Left lung (tissue), 10 donors: ENCODE results near the gene FILIP1L. TPM values are rescaled to one million over a fixed set of nuclear protein-coding genes. Genes with fewer than 3 reads are reported as not detected.

Experiments
- ATAC-seq: fragments of 200-7000 bp; cut with Tn5 transposase; one replicate; pipeline ENCODE4 v1.9.1; 2020; ENCODE audit warnings: moderate library complexity
- DNase-seq, 4 donors: peaks; one replicate each; pipeline ENCODE4 v3.0.0-alpha.2; 2013 to 2020
- H3K27ac ChIP-seq, 2 donors: fragments of 200-600 bp; sonication (generic) in 1 of 2; one replicate each; pipeline versions ENCODE4 v1.5.0 to v1.8.0; 2020 to 2021
- H3K27me3 ChIP-seq, 2 donors: fragments of 200-600 bp; sonication (generic) in 1 of 2; one replicate each; pipeline versions ENCODE4 v1.5.0 to v1.8.0; 2020 to 2021
- H3K36me3 ChIP-seq, 2 donors: fragments of 200-600 bp; sonication (generic) in 1 of 2; one replicate each; pipeline versions ENCODE4 v1.5.0 to v1.8.0; 2020 to 2021
- H3K4me1 ChIP-seq, 2 donors: fragments of 200-600 bp; one replicate each; pipeline ENCODE4 v1.8.0; 2021
- H3K4me3 ChIP-seq, 2 donors: fragments of 200-600 bp; sonication (generic) in 1 of 2; one replicate each; pipeline versions ENCODE4 v1.5.0 to v1.8.0; 2020 to 2021; ENCODE audit warnings: mild to moderate bottlenecking in 1 of 2
- H3K9me3 ChIP-seq, 2 donors: fragments of 200-600 bp; sonication (generic) in 1 of 2; one replicate each; pipeline versions ENCODE4 v1.5.0 to v1.8.0; 2020 to 2021
- CTCF ChIP-seq, 2 donors: fragments of 200-600 bp; sonication (generic) in 1 of 2; IDR thresholded peaks; one replicate each; pipeline versions ENCODE4 v1.5.0 to v1.8.0; 2021; ENCODE audit warnings: antibody characterized with exemption in 2 of 2
- intact Hi-C, 2 donors: fragments of 100-400 bp; cut with DNase I; formaldehyde crosslinking; loops; one replicate each; pipeline versions ENCODE4 v1.11.2 to v1.14.2; 2022
- polyA plus RNA-seq, 6 donors: library from polyadenylated mRNA; unstranded; fragments of 120-200 nt; gene quantifications; one replicate each; pipeline ENCODE4 v1.2.1, GENCODE V29; 2013; ENCODE audit not compliant: insufficient read length in 6 of 6
- total RNA-seq, 2 donors: library from RNA; stranded (reverse); fragmentation: NEBNext Ultra II Directional; extraction: Animal tissue kit (Norgen Biotek cat#: 25700); gene quantifications; one replicate each; pipeline ENCODE4 v1.2.1, GENCODE V29; 2021
- donor health status: DM: no; HTN: yes; CAD: no.
- donor health status: DM: no; HTN: no; CAD: no.

The FILIP1L gene
- total and polyA plus RNA-seq, 8 donors = 10.6 to 68.9 (median 14.8) TPM

GRCh38 chr3:99859825-99860224 lies 254.5 kb downstream of the FILIP1L start:
- Histone ChIP-seq H3K36me3 (no peaks in the 10 kb centered on the region), H3K27me3 (no peaks in the 10 kb centered on the region), H3K27ac (peak overlapping the region; percentile 0 to 76), H3K4me3 (no peak overlapping the region), H3K9me3 (no peaks in the 10 kb centered on the region), H3K4me1 (peaks cover 12 to 13% of the 10 kb centered on the region in 2 donors)
- DNase-seq (peak in 2 of 4 donors; percentile 50 to 69), ATAC-seq (peak; percentile 76)
- no peak for TF ChIP-seq CTCF (IDR thresholded peaks at IDR 0.05)
- intact Hi-C loops = no loop called here

GRCh38 chr3:99858469-99858868 lies 255.8 kb downstream of the FILIP1L start:
- intact Hi-C loops = no loop called here
- H3K27me3 ChIP-seq = no peaks in the 10 kb centered on the region
- H3K27ac ChIP-seq = peak overlapping the region in 1 of 2 donors; percentile 76
- DNase-seq (no peak), ATAC-seq (no peak)
- H3K4me1 ChIP-seq = peaks cover 12 to 13% of the 10 kb centered on the region in 2 donors
- H3K36me3 ChIP-seq = no peaks in the 10 kb centered on the region
- TF ChIP-seq CTCF (IDR thresholded peaks at IDR 0.05) = no peak
- H3K4me3 ChIP-seq = no peak overlapping the region
- no peaks in the 10 kb centered on the region for H3K9me3 ChIP-seq

- Histone ChIP-seq H3K4me1 (peaks cover 12 to 13% of the 10 kb centered on the region in 2 donors), H3K9me3 (no peaks in the 10 kb centered on the region), H3K27me3 (no peaks in the 10 kb centered on the region), H3K27ac (no peak overlapping the region), H3K4me3 (no peak overlapping the region), H3K36me3 (no peaks in the 10 kb centered on the region)
- TF ChIP-seq CTCF (IDR thresholded peaks at IDR 0.05) = no peak
- no peak for DNase-seq
- no peak for ATAC-seq
- intact Hi-C loops = no loop called here
Measured at GRCh38 chr3:99857278-99857677, 257.0 kb downstream of the FILIP1L start.

- intact Hi-C loops = no loop called here
Measured at GRCh38 chr3:99856437-99857220, 257.7 kb downstream of the FILIP1L start.

More at GRCh38 chr3:99856437-99857220, 257.7 kb downstream of the FILIP1L start:
- Histone ChIP-seq H3K36me3 (no peaks in the 10 kb centered on the region), H3K27me3 (no peaks in the 10 kb centered on the region), H3K4me1 (peaks cover 12 to 13% of the 10 kb centered on the region in 2 donors), H3K27ac (no peak overlapping the region), H3K9me3 (no peaks in the 10 kb centered on the region), H3K4me3 (no peak overlapping the region)
- ATAC-seq = no peak
- TF ChIP-seq CTCF (IDR thresholded peaks at IDR 0.05) = no peak
- no peak for DNase-seq
